ENCODE data around the gene HEPHL1.
"Not testable (repeated sequence)": the region's sequence is repeated elsewhere in the genome, so short reads cannot be mapped to it uniquely, and the experiment has no call there.

HEPHL1 gene

GRCh38 chr11:94020777-94021481 is at the start of gene HEPHL1:
Gene HEPHL1, plus strand, starts transcription at chr11:94021354. Its CDS starts 15 bp downstream, at chr11:94021369.
- DNase-seq (ENCODE audit: low read depth, low spot score), result peak; percentile 17

GRCh38 chr11:93972790-93973189 is 48.4 kb upstream of the HEPHL1 start:
- DNase-seq (ENCODE audit: low read depth, low spot score), result no peak

- DNase-seq (ENCODE audit: low read depth, low spot score), result not testable (repeated sequence)
These were observed 47.7 kb upstream of the HEPHL1 start for GRCh38 chr11:93973322-93974051.

- DNase-seq (ENCODE audit: low read depth, low spot score), result no peak
These were observed 46.4 kb upstream of the HEPHL1 start for GRCh38 chr11:93974759-93975158.

- DNase-seq (ENCODE audit: low read depth, low spot score), result not testable (repeated sequence)
These were observed 44.4 kb upstream of the HEPHL1 start for GRCh38 chr11:93976577-93977254.

GRCh38 chr11:93983542-93984195 is 37.5 kb upstream of the HEPHL1 start:
- DNase-seq (ENCODE audit: low read depth, low spot score), result no peak

- no peak for DNase-seq (ENCODE audit: low read depth, low spot score)
These were observed 37.0 kb upstream of the HEPHL1 start for GRCh38 chr11:93984196-93984567.

GRCh38 chr11:93984936-93985335 is 36.2 kb upstream of the HEPHL1 start:
- DNase-seq (ENCODE audit: low read depth, low spot score), result no peak

- DNase-seq (ENCODE audit: low read depth, low spot score), result no peak
These were observed 34.4 kb upstream of the HEPHL1 start for GRCh38 chr11:93986716-93987115.

GRCh38 chr11:93988455-93988854 is 32.7 kb upstream of the HEPHL1 start:
- DNase-seq (ENCODE audit: low read depth, low spot score), result no peak

- no peak for DNase-seq (ENCODE audit: low read depth, low spot score)
These were observed 32.2 kb upstream of the HEPHL1 start for GRCh38 chr11:93988912-93989311.

GRCh38 chr11:93993747-93994146 is 27.4 kb upstream of the HEPHL1 start:
- no peak for DNase-seq (ENCODE audit: low read depth, low spot score)

- no peak for DNase-seq (ENCODE audit: low read depth, low spot score)
These were observed 23.4 kb upstream of the HEPHL1 start for GRCh38 chr11:93997741-93998140.

GRCh38 chr11:94000659-94001058 is 20.5 kb upstream of the HEPHL1 start:
- no peak for DNase-seq (ENCODE audit: low read depth, low spot score)

- no peak for DNase-seq (ENCODE audit: low read depth, low spot score)
These were observed 18.9 kb upstream of the HEPHL1 start for GRCh38 chr11:94002226-94002625.

- no peak for DNase-seq (ENCODE audit: low read depth, low spot score)
These were observed 13.7 kb upstream of the HEPHL1 start for GRCh38 chr11:94007426-94007825.

- DNase-seq (ENCODE audit: low read depth, low spot score), result no peak
These were observed 13.2 kb upstream of the HEPHL1 start for GRCh38 chr11:94007906-94008305.

- DNase-seq (ENCODE audit: low read depth, low spot score), result no peak
These were observed 11.0 kb upstream of the HEPHL1 start for GRCh38 chr11:94010136-94010535.

GRCh38 chr11:94011478-94011877 is 9.7 kb upstream of the HEPHL1 start:
- no peak for DNase-seq (ENCODE audit: low read depth, low spot score)

GRCh38 chr11:94017446-94017845 is 3.7 kb upstream of the HEPHL1 start:
- no peak for DNase-seq (ENCODE audit: low read depth, low spot score)

GRCh38 chr11:94018721-94019120 is 2.4 kb upstream of the HEPHL1 start:
- DNase-seq (ENCODE audit: low read depth, low spot score), result no peak

GRCh38 chr11:94023856-94024255 is 2.7 kb downstream of the HEPHL1 start:
- no peak for DNase-seq (ENCODE audit: low read depth, low spot score)
